Measurements from ENCODE around the gene ATXN7.

DNA sequence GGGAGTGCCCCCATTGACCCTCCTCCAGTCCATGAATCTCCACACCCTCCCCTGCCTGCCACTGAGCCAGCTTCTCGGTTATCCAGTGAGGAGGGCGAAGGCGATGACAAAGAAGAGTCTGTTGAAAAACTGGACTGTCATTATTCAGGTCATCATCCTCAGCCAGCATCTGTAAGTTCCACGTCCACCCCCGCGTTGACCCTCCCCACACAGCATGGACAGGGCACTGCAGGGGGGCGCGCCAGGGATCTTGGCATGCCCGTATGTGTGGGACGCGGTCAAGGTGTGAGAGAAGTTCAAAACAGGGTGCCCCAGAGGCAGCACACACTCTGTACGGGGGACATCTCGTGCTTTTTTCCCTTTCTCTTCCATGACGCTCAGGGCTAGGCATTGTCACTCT, 126.5 kb downstream of the ATXN7 start:
- TF ChIP-seq CTCF (conservative IDR thresholded peaks at IDR 0.05; ENCODE audit: low read length) = no peak
- TF ChIP-seq EZH2phosphoT487 (IDR thresholded peaks at IDR 0.05; ENCODE audit: borderline replicate concordance, low read depth, low read length) = no peak

Measured in OCI-LY7 (cell line).